ENCODE measurements around the gene REEP1.

DNA sequence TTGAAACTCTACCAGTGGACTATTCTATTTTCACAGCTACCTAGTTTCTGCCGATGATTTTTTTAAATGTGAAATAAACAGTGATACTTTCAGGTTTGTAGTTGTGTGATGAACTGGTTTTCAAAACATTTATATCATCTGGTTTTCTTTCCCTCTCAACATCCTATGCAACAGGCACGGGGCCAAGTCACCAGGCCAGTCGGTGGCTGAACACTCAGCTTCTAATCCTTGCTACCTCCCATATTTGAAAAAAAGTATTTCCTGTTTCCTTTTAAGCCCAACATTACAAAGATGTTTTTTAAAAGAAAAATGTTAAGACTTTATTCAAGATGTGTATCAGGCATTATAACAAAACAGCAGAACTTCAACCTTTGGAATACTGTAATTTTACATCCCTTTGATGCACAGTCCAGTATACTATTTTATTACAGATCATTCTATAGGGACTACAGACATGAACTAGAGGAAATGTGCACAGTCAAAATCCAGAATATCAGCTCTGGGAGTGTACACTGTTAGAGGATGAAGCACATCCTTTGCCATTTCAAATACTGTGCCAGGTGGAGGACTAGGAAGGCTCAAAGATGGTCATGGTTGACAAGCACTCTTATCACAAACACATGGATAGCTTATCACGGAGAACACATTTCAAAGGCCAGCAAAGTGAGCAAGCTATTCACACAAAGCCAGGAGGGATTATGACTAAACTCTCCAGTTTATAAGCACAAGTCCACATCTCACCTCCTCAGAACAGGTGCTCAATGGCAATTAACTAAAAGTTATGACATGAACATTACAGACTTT, 123.5 kb downstream of the REEP1 start:
- TF ChIP-seq, protein P1, sequence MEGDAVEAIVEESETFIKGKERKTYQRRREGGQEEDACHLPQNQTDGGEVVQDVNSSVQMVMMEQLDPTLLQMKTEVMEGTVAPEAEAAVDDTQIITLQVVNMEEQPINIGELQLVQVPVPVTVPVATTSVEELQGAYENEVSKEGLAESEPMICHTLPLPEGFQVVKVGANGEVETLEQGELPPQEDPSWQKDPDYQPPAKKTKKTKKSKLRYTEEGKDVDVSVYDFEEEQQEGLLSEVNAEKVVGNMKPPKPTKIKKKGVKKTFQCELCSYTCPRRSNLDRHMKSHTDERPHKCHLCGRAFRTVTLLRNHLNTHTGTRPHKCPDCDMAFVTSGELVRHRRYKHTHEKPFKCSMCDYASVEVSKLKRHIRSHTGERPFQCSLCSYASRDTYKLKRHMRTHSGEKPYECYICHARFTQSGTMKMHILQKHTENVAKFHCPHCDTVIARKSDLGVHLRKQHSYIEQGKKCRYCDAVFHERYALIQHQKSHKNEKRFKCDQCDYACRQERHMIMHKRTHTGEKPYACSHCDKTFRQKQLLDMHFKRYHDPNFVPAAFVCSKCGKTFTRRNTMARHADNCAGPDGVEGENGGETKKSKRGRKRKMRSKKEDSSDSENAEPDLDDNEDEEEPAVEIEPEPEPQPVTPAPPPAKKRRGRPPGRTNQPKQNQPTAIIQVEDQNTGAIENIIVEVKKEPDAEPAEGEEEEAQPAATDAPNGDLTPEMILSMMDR (conservative IDR thresholded peaks at IDR 0.05; ENCODE audit: low read depth, low read length) = no peak
- TF ChIP-seq EZH2 (IDR thresholded peaks at IDR 0.05; ENCODE audit: borderline replicate concordance, low read depth, low read length, poor library complexity, severe bottlenecking) = no peak
